Esophagus (tissue), 2 donors: ENCODE measurements around the gene ATP2C1. TPM values are rescaled to one million over a fixed set of nuclear protein-coding genes. Genes with fewer than 3 reads are reported as not detected.
A peak's percentile ranks its signal among the peaks of the same experiment; 100 is the strongest.
"Not testable (repeated sequence)": the region's sequence is repeated elsewhere in the genome, so short reads cannot be mapped to it uniquely, and the experiment has no call there.

ENCODE experiments used
- H3K27ac ChIP-seq, 2 donors: one replicate each; pipeline ENCODE4 v1.5.1; 2013; ENCODE audit warnings: low read depth in 2 of 2, mild to moderate bottlenecking in 2 of 2, inconsistent platforms in 1 of 2, low read length in 1 of 2, moderate library complexity in 1 of 2
- H3K27me3 ChIP-seq, 2 donors: one replicate each; pipeline ENCODE4 v1.6.1; 2013; ENCODE audit warnings: low read length in 2 of 2, control low read depth in 1 of 2, mild to moderate bottlenecking in 1 of 2; ENCODE audit not compliant: insufficient read depth in 2 of 2, control insufficient read depth in 1 of 2
- H3K36me3 ChIP-seq, 2 donors: one replicate each; pipeline ENCODE4 v1.6.1; 2013; ENCODE audit warnings: low read length in 1 of 2; ENCODE audit not compliant: control insufficient read depth in 2 of 2, insufficient read depth in 2 of 2
- H3K4me1 ChIP-seq, 2 donors: one replicate each; pipeline ENCODE4 v1.6.1; 2013; ENCODE audit warnings: low read length in 1 of 2; ENCODE audit not compliant: control insufficient read depth in 2 of 2, insufficient read depth in 2 of 2
- H3K4me3 ChIP-seq, 2 donors: one replicate each; pipeline ENCODE4 v1.5.1; 2013; ENCODE audit warnings: low read length in 2 of 2, mild to moderate bottlenecking in 2 of 2, low read depth in 1 of 2, moderate library complexity in 1 of 2
- H3K9me3 ChIP-seq, 2 donors: one replicate each; pipeline ENCODE4 v1.6.1; 2013; ENCODE audit warnings: mild to moderate bottlenecking in 2 of 2, low read depth in 1 of 2, low read length in 1 of 2, moderate library complexity in 1 of 2; ENCODE audit not compliant: control insufficient read depth in 2 of 2, insufficient read depth in 1 of 2
- WGBS, 2 donors: extraction: QIAGEN DNeasy Blood & Tissue Kit; methylation state at CpG; one replicate each; pipeline ENCODE4 v1.1.7; 2013; 5-methylcytosine and 5-hydroxymethylcytosine counted together
- polyA plus RNA-seq, 2 donors: library from polyadenylated mRNA; stranded (reverse); fragments of 200-250 nt; gene quantifications; one replicate each; pipeline ENCODE4 v1.2.3, GENCODE V29; 2013
- donor health status: healthy with polysubstance abuse.
- donor health status: Bipolar disorder and iron deficiency.

Gene ATP2C1
- polyA plus RNA-seq, 2 donors = 19.9 to 23.0 TPM

DNA sequence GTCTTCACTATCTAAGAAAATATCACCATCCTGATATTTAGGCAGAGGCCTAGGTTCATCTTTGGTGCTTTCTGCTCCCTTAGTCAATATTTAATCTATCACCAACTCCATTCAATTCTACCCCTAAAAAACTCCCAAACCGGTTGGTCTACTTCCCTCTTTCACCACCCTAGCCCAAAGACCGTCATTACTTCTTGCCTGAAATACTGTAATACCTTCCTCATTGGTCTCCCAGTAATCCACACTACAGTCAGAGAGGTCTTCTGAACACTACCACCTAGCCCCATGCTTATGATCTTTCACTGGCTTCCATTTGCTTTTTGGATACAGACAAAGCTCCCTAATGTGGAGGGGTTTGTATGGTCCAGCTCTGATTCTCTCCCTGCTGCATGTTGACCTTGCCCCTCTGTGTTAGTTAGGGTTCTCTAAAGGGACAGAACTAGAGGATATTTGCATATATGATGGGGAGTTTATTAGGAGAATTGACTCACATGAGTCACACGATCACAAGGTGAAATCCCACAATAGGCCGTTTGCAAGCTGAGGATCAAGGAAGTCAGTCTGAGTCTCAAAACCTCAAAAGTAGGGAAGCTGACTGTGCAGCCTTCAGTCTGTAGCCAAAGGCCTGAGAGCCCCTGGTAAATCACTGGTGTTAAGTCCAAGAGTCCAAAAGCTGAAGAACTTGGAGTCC is 36.4 kb upstream of the ATP2C1 start:
- no peaks in the 10 kb centered on the region for H3K4me1 ChIP-seq
- H3K9me3 ChIP-seq = no peaks in the 10 kb centered on the region
- no peaks in the 10 kb centered on the region for H3K27me3 ChIP-seq
- H3K4me3 ChIP-seq = no peak overlapping the region
- peak overlapping the region in 1 of 2 donors; percentile 13 for H3K27ac ChIP-seq
- no peaks in the 10 kb centered on the region for H3K36me3 ChIP-seq
- WGBS, 2 donors = 39 to 50% methylated on average over 4 of the region's 4 CpGs

DNA sequence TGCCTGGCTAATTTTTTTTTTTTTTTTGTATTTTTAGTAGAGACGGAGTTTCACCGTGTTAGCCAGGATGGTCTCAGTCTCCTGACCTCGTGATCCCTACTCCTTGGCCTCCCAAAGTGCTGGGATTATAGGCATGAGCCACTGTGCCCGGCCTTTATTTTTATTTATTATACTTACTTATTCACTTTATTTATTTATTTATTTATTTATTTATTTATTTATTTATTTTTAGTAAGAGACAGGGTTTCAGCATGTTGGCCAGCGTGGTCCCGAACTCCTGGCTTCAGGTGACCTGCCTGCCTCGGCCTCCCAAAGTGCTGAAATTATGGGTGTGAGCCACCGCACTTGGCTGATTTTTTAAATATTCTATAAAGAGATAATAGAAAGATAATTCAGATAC is 31.8 kb upstream of the ATP2C1 start:
- H3K27ac ChIP-seq, H3K9me3 ChIP-seq, H3K4me1 ChIP-seq, H3K27me3 ChIP-seq, H3K4me3 ChIP-seq, H3K36me3 ChIP-seq: not testable (repeated sequence)
- 92 to 95% methylated on average over 8 of the region's 8 CpGs for WGBS, 2 donors

DNA sequence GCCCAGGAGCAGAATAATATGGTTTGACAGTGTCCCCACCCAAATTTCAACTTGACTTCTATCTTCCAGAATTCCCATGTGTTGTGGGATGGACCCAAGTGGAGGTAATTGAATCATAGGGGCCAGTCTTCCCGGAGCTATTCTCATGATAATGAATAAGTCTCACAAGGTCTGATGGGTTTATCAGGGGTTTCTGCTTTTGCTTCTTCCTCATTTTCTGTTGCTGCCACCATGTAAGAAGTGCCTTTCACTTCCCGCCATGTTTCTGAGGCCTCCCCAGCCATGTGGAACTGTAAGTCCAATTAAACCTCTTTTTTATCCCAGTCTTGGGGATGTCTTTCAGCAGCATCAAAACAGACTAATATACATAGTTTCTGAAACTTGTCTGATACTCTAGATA is 28.4 kb upstream of the ATP2C1 start:
- no peak overlapping the region for H3K4me3 ChIP-seq
- H3K4me1 ChIP-seq = no peaks in the 10 kb centered on the region
- H3K27ac ChIP-seq = no peak overlapping the region
- 91 to 97% methylated on average over 2 of the region's 2 CpGs for WGBS, 2 donors
- H3K27me3 ChIP-seq = no peaks in the 10 kb centered on the region
- H3K9me3 ChIP-seq = no peaks in the 10 kb centered on the region
- H3K36me3 ChIP-seq = no peaks in the 10 kb centered on the region

DNA sequence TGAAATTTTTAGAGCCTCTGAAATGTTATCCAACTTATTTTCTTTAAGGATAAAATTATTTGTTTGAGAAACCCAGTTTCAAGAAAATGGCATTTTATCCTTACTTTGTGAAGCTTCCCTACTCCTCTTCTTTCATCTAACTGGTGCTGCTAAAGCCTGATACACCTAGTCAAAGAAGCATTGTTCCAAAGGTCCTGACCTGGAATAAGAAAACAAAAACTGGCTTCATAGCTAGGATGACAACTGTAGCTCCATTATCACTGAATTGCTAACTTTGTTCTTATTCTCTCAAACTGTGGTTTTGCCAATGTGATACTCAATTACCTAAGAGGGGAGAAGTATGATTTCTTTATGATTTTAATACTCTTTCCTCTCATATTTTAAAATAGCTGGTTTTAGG is 27.6 kb upstream of the ATP2C1 start:
- Histone ChIP-seq H3K27me3 (no peaks in the 10 kb centered on the region), H3K27ac (no peak overlapping the region), H3K4me3 (no peak overlapping the region), H3K36me3 (no peaks in the 10 kb centered on the region), H3K9me3 (no peaks in the 10 kb centered on the region), H3K4me1 (no peaks in the 10 kb centered on the region)

DNA sequence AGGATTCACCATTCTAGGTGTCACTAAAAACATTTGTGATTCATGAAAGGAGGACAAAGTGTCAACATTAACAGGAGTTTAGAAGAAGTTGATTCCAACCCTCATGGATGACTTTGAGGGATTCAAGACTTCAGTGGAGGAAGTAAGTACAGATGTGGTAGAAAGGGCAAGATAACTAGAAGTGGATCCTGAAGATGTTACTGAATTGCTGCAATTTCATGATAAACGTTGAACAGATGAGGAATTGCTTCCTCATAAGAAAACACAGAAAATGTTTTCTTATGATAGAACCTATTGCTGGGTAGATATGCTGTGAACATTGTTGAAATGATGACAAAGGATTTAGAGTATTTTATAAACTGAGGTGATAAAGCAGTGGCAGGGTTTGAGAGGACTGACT is 23.5 kb upstream of the ATP2C1 start:
- Histone ChIP-seq H3K4me3 (no peak overlapping the region), H3K9me3 (no peaks in the 10 kb centered on the region), H3K36me3 (no peaks in the 10 kb centered on the region), H3K4me1 (no peaks in the 10 kb centered on the region), H3K27me3 (no peaks in the 10 kb centered on the region), H3K27ac (no peak overlapping the region)
- 79 to 81% methylated on average over 1 of the region's 1 CpG for WGBS, 2 donors

DNA sequence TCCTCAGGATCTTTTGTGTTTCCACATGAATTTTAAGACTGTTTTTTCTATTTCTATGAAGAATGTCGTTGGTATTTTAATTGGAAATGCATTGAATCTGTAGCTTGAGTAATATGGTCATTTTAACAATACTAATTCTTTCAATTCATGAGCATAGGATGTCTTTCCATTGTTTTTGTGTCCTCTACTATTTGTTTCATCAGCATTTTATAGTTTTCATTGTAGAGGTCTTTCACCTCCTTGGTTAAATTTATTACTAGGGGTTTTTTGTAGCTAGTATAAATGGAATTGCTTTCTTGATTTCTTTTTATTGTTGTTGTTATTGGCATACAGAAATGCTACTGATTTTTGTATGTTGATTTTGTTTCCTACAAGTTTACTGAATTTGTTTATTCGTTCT is 17.3 kb upstream of the ATP2C1 start:
- H3K4me3 ChIP-seq = no peak overlapping the region
- WGBS, 2 donors = 69 to 70% methylated on average over 2 of the region's 2 CpGs
- H3K36me3 ChIP-seq = no peaks in the 10 kb centered on the region
- H3K9me3 ChIP-seq = no peaks in the 10 kb centered on the region
- no peak overlapping the region for H3K27ac ChIP-seq
- no peaks in the 10 kb centered on the region for H3K27me3 ChIP-seq
- H3K4me1 ChIP-seq = no peaks in the 10 kb centered on the region

DNA sequence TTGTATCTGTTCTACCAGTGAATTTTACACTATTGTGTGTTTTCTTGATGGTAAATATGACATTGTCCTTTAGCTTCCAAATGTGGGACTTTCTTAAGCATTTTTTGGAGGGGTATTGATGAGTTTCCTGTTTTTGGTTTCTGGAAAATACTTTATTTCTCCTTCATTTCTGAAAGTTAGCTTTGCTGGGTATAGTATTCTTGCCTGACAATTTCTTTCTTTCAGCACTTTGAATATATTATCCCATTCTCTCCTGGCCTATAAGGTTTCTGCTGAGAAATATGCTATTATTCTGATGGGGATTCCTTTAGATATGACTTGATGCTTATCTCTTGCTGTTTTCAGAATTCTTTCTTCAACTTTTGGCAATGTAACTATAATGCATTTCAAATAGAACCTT is 15.4 kb upstream of the ATP2C1 start:
- no peak overlapping the region for H3K27ac ChIP-seq
- H3K9me3 ChIP-seq = no peaks in the 10 kb centered on the region
- no peaks in the 10 kb centered on the region for H3K36me3 ChIP-seq
- H3K4me3 ChIP-seq = no peak overlapping the region
- H3K27me3 ChIP-seq = no peaks in the 10 kb centered on the region
- H3K4me1 ChIP-seq = no peaks in the 10 kb centered on the region

DNA sequence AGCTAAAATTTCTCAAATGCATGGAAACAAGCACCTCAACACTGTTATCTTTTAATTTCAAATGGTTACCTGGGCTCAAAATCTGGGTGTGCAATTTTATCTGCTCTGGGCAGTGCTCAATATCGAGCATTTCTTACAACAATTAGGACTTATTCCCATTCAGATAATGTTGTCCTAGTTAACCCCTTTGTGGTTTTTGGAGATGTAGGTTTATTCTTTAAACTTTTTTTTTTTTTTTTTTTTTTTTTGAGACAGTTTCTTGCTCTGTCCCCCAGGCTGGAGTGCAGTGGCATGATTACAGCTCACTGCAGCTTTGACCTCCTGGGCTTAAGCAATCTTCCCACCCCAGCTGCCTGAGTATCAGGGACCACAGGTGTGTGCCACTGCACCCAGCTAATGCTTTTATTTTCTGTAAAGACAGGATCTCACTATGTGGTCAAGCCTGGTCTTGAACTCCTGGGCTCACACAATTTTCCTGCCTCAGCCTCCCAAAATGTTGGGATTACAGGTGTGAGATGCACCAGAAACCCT is 4.4 kb upstream of the ATP2C1 start:
- Histone ChIP-seq H3K27ac (no peak overlapping the region), H3K4me3 (no peak overlapping the region), H3K4me1 (no peaks in the 10 kb centered on the region), H3K36me3 (no peaks in the 10 kb centered on the region), H3K27me3 (no peaks in the 10 kb centered on the region), H3K9me3 (no peaks in the 10 kb centered on the region)
- WGBS, 2 donors = 40 to 56% methylated on average over 1 of the region's 1 CpG

DNA sequence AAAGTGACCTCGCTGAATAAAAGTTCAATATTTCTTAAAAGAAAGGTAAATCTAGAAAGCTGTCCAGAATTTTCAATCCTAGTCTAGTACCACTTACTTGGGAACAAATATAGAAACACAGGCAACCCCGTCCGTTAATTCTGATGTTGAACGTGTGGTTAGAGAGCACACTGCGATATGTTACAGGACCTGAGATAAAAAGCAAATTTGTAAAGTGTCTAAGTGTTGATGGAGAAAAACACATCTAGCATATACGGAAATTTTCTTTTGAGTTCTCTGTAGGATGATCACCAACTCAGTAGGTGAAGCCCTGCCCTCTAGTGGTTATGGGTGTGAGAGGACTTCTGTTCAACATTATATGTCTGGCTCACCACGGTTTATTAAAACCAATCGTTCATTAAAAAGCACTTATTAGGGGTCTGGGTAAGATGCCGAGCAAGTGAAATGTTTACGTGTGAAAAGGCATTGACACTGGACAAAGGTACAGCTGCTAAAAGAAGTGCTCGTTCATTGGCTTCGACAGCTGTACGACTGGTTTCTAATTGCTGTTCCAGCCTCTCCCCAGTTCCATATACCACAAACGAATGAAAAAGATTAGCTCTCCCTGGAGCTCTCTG is 1.0 kb upstream of the ATP2C1 start:
- Histone ChIP-seq H3K27me3 (no peaks in the 10 kb centered on the region), H3K9me3 (no peaks in the 10 kb centered on the region), H3K4me3 (peak overlapping the region; percentile 91 to 94), H3K36me3 (no peaks in the 10 kb centered on the region), H3K4me1 (no peaks in the 10 kb centered on the region), H3K27ac (peak overlapping the region; percentile 87 to 99)
- 0% methylated on average over 14 of the region's 14 CpGs for WGBS, 2 donors
